Stimulated activated CD4-positive, alpha-beta T cell treated with anti-CD3 and anti-CD28 coated beads, TNF-alpha, amount 100 ng/mL, for 48 hours (primary cell): ENCODE data around the gene DDX42.
"Not testable (repeated sequence)": the region's sequence is repeated elsewhere in the genome, so short reads cannot be mapped to it uniquely, and the experiment has no call there.

Experiments used
- DNase-seq, 3 donors: peaks; one replicate each; pipeline ENCODE4 v3.0.0-alpha.2; 2020; ENCODE audit warnings: low read depth in 3 of 3

DDX42 gene

DNA sequence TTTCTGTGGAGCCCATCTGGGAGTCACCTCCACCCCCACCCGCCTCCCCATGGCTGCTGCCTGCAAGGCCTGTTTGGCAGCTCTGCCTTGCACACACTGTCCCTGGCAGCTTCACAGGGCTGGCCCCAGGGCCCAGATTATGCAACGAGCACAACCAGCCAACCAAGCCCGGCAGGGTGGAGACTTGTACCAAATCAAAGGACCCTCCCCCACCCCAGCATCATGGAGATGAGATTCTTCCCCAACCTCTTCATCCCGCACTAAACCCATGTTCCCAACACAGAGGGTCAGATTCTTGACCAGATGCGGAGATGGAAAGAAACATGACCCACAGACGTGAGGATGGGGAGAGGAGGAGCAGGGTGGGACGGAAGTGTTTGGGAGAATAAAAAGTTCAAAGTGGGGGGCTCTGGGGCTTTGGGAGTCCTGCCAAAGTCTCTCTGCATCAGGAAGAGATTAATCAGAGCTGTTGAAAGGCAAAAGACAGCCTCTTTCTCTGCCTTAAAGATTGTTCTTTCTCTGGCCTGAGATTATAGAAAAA is 64.7 kb downstream of the DDX42 start:
- no peak for DNase-seq

DNA sequence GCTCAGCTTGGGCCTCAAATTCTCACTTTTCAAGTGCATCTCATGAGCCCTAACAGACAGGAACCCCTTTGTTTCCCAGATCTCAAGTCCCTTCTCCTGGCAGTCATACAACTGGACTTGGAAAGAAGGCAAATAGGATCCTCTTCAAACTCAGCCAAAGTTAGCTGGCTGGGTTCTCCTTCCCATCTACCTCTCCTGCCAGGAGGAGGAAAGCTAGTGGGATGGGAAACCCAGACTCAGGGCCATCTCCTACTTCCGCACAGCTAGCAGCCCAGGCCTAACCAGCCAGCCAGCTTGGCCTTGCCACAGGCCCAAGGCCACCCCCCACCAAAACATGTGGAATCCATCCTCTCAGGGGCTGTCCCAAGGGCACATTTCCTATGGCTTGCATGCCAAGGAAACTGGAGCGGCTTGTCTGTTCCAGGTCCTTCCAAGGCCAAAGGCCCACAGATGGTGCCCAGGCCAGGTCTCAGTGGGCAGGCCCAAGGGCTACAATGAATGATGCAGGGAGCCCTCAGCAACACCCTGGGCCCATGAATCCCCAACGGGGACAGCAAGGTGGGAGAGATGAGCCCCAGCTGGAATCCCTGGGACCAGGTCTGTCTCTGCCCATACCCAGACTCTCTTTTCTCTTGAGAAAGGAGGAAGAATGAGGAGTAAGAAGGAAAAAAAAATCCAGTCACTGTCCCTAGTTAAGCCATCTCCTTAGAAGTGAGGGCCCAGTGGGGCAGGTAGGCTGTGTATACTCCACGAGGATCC is 66.8 kb downstream of the DDX42 start:
- no peak for DNase-seq

GRCh38 chr17:63841350-63842172 is 67.6 kb downstream of the DDX42 start:
- no peak for DNase-seq

GRCh38 chr17:63842173-63842539 is 68.2 kb downstream of the DDX42 start:
- DNase-seq: no peak

DNA sequence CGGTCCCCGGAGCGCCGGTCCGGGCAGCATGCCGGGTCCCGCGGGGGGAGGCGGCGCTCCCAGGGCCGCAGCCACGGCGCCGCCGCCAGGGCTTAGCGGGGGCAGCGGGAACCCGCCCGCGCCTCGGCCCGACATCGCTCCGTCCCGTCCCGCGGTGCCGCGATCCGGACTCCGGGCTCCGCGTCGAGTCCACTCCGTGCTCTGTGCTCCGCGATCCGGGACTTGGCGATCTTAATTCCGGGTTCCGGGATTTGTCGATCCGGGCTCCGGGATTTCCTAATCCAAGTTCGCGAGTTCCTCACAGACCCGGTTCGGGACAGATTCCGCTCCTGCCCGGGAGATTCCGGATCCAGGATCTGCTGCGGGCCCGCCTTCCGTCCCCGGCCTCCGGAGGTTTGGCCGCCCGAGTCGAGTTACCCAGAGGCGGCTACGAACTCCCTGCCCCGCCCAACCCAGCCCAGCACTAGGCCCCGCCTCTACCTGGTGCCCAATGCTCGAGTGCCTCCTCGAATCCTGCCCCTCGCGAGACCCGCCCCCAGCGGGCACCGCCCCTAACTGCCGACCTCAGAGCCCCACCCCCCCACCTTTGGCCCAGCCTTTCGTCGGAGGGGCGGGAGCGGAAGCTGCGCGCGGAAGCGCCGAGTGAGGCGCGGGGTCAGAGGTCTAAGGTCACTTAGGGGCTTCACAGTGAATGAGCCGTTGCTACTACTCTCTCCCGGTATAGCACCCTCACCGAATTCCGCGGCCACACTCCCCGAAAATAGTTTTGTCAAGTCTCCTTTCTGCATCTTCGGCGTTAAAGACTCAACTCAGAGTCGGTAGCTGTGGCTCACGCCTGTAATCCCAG is 68.8 kb downstream of the DDX42 start, which contains the start of gene SMARCD2:
SMARCD2 (minus strand) TSS at position 146 of the 847 bp plus-strand sequence; CDS start at position 135, 11 bp downstream.
- DNase-seq: peak; percentile 99

- not testable (repeated sequence) for DNase-seq
These were observed 69.5 kb downstream of the DDX42 start for GRCh38 chr17:63843387-63843888.

- DNase-seq: no peak
These were observed 70.1 kb downstream of the DDX42 start for GRCh38 chr17:63843910-63844677.

DNA sequence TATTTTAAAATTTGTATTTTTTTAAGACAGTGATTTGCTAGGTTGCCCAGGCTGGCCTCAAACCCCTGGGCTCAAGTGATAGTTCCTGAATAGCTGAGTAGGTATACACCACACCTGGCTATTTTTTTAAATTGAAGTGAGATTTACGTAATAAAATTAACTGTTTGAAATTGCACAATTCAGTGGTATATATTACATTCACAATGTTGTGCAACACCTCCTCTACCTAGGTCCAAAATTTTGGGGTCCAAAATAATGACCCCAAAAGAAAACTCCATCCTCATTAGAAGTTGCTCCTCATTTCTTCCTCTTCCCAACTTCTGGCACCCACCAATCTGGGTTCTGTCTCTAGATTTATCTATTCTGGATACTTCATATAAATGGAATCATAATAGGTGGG is 71.5 kb downstream of the DDX42 start:
- DNase-seq: no peak

DNA sequence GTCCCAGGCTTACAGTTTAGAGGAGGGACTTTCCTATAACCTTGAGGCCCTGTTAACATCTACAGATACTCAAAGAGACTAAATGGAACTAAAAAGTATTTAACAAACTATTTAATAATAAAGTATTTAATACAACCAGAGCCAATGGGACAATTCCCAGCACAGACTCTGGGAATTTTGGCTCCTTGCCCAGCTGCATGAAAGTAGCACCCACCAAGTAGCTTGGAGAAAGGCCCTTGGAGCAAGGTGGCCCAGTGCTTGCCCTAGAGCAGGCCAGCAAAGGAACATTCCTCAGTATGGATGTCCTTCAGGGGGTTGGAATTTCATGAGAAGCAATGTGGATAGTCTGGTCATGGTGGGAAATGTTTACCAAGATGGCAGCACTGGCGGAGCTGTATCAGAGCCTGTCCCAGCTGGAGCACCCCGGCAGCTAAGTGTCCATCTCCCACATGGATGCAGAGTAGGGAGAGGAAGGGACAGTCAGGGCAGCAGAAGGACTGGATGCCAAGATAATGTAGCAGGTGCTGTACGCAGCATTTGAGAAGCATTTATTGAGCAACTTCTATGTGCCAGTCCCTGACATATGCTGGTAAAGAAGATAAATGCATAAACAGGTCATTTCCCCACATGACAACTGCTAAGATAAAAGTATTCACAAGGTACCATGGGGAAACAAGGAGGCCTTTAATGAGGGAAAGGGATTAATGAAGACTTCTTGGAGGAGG is 73.7 kb downstream of the DDX42 start:
- DNase-seq: no peak

DNA sequence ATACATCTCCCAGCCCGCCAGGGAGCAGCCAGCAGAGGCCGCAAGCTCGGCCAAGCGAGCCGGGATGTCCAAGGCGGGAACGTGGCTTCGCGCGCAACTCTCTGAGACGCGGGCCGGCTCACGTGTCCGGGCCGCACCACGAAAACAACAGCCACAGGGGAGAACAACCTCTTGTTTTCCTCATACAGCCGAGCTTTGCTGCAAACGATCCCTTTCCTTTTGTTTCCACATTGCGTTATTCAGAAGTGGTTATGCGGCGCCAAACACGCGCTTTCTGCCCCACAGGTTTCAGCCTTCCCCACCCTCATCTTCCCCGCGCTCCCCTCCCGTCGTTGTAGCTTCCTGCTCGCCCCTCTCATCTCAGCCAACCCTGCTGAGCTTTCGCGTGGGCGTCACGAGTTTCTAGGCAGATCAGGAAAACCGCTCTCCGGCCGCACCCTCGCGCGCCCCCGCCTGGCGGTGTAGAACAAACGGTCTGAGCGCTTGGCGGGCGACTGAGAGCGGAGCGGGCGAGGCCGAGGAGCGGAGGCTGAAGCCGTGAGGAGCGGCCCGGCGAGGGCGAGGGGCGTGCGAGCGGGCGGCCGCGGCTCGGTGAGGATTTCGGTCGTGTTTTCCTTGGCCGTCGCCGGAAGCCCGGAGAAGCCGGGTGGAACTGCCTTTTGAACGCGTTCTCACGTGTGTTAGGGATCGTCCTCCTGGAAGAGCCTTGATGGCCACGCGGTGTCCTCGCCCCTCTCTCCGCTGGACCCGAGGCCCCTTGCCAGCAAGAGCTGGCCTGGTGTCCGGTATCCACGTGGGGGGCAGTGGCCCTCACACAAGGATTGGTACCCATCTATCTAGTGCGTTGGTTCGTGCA is 75.1 kb downstream of the DDX42 start:
- DNase-seq: peak; percentile 96 to 97 (median 97)

DNA sequence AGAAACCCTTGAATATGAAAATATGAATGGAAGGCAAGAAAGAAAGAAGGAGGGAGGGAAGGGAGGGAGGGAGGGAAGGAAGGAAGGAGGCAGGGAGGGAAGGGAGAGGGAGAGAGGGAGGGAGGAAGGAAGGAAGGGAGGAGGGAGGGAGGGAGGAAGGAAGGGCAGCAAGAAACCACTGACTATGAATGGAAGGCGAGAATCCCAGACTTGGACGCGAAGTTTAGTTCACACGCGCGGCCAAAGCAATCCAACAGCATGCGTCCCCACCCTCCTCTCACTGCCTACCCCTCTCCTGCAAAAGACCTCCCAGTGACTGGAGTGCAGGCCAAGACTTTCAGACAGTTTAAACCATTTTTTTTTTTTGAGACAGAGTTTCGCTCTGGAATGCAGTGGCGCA is 76.4 kb downstream of the DDX42 start:
- DNase-seq: no peak

GRCh38 chr17:63853260-63853659 is 79.3 kb downstream of the DDX42 start:
- no peak for DNase-seq

GRCh38 chr17:63854709-63855108 is 80.7 kb downstream of the DDX42 start:
- no peak for DNase-seq

DNA sequence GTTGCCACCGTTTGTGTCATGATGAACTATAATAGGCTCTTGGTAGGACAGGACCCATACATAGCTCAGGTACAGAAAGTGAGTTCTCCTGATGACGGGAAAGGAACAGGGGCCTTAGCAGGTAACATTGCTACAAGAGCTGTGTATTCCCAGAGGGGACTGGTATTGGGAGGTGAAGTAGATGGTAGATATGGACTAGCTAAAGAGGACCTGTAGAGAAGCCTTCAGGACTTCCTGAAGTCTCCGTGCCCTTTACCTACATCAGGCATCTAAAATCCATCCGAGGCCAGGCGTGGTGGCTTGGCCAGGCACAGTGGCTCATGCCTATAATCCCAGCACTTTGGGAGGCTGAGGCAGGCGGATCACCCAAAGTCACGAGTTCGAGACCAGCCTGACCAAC is 81.2 kb downstream of the DDX42 start:
- no peak for DNase-seq

DNA sequence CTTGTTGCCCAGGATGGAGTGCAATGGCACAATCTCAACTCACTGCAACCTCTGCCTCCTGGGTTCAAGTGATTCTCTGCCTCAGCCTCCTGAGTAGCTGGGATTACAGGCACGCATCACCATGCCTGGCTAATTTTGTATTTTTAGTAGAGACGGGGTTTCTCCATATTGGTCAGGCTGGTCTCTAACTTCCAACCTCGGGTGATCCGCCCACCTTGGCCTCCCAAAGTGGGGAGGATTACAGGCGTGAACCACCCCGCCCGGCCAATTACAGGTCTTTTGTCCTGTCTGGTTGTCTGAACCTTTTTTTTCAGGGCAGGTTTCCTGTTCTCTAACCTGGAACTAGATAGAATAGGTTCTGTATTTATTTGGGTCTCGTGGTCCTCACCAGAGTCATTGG is 82.5 kb downstream of the DDX42 start:
- not testable (repeated sequence) for DNase-seq

DNA sequence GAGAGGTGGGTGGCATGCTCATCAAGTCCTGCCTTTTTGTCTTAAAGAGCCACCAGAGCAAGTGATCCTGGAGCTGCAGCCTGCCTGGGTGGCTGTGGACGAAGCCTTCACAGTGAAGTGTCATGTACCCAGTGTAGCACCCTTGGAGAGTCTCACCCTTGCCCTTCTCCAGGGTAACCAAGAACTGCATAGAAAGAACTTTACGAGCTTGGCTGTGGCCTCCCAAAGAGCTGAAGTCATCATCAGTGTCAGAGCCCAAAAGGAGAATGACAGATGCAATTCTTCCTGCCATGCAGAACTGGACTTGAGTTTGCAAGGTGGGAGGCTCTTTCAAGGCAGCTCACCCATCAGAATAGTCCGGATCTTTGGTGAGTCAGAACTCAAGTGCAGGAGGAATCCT is 85.3 kb downstream of the DDX42 start:
- DNase-seq: no peak

DNA sequence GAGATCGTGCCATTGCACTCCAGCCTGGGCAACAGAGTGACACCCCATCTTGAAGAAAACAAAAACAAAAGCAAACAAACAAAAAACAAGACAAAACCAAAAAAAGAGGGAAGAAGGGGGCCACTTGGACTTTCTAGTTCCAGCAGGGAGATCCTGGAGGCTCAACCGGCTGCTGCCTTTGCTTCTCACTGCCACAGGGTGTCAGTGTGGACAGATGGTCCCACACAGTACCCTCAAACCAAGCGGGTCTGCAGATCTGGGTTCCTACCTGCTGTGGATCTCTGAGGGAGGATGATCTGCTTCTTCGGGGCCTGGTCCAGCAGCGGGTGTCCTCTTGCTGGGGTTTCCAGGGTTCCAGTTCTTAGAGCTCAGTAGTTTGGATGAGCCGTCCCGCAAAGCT is 92.7 kb downstream of the DDX42 start:
- not testable (repeated sequence) for DNase-seq
